22Rv1 (cell line): ENCODE measurements around the gene KIRREL3.

Experiments
- CTCF ChIP-seq: fragments of 450-650 bp; IDR thresholded peaks from 2 replicates; pipeline ENCODE4 v1.5.1; 2017; ENCODE audit warnings: mild to moderate bottlenecking
- ZFX ChIP-seq: fragments of 450-650 bp; IDR thresholded peaks from 2 replicates; pipeline ENCODE4 v1.6.1; 2017; ENCODE audit warnings: antibody characterized with exemption, borderline replicate concordance

- no peak for TF ChIP-seq CTCF
- no peak for TF ChIP-seq ZFX
Observed at GRCh38 chr11:126743628-126744027, 256.9 kb downstream of the KIRREL3 start.
